Testis (tissue), 2 donors: ENCODE results near the gene KIF18B.

ENCODE experiments used
- CTCF ChIP-seq, 3 experiments: fragments of 450-650 bp in 2 of 3; fragments of 200-600 bp in 1 of 3; sonication (generic) in 1 of 3; IDR thresholded peaks; one replicate each; pipeline ENCODE4 v1.5.1; 2016 to 2019; ENCODE audit warnings: antibody characterized with exemption in 3 of 3, mild to moderate bottlenecking in 2 of 3, moderate library complexity in 1 of 3
- POLR2A ChIP-seq: fragments of 450-650 bp; IDR thresholded peaks from one replicate; pipeline ENCODE4 v1.6.1; 2017; ENCODE audit warnings: antibody characterized with exemption, mild to moderate bottlenecking, moderate library complexity

GRCh38 chr17:44942456-44942855 is 5.1 kb downstream of the KIF18B start:
- TF ChIP-seq CTCF (IDR thresholded peaks at IDR 0.05) (no peak), POLR2A (no peak)
